A549 (cell line): ENCODE data around the gene EXT2.

ENCODE experiments used
- EP300 ChIP-seq, 2 experiments: fragments of >200 bp; sonication (Bioruptor Twin); formaldehyde crosslinking; IDR thresholded peaks; 2 replicates in 1 of 2; 3 replicates in 1 of 2; pipeline ENCODE4 v1.6.1; 2016 to 2017
- HOXA7 ChIP-seq: fragments of 250-450 bp; sonication (Bioruptor Pico); IDR thresholded peaks from 2 replicates; pipeline ENCODE4 v1.5.0; 2020; ENCODE audit warnings: mild to moderate bottlenecking, moderate library complexity
- NR3C1 ChIP-seq: fragments of >200 bp; sonication (Bioruptor Twin); formaldehyde crosslinking; IDR thresholded peaks from 3 replicates; pipeline ENCODE4 v1.6.1; 2017
- POLR2A ChIP-seq: IDR thresholded peaks from 2 replicates; pipeline ENCODE4 v1.6.1; 2012; ENCODE audit warnings: mild to moderate bottlenecking, low read length
- POLR2AphosphoS2 ChIP-seq: conservative IDR thresholded peaks from 2 replicates; pipeline ENCODE4 v1.6.1; 2012; ENCODE audit warnings: low read length, improper control_type of control experiment, inconsistent platforms
- TFCP2L1 ChIP-seq: fragments of 250-450 bp; sonication (Bioruptor Pico); IDR thresholded peaks from 2 replicates; pipeline ENCODE4 v1.5.0; 2021; ENCODE audit warnings: mild to moderate bottlenecking
- TF ChIP-seq, protein P1 (sequence below): fragments of >200 bp; sonication (Bioruptor Twin); formaldehyde crosslinking; IDR thresholded peaks from 3 replicates; pipeline ENCODE4 v1.5.1; 2016
- TF ChIP-seq, protein P2 (sequence below): fragments of 450-650 bp; IDR thresholded peaks from 2 replicates; pipeline ENCODE4 v1.6.1; 2014; ENCODE audit warnings: antibody characterized with exemption

GRCh38 chr11:44282620-44283019 is 187.1 kb downstream of the EXT2 start:
- TF ChIP-seq POLR2AphosphoS2, result no peak
- no peak for TF ChIP-seq POLR2A
- no peak for TF ChIP-seq HOXA7 (CRISPR knock-in tag)
- TF ChIP-seq, protein P1, sequence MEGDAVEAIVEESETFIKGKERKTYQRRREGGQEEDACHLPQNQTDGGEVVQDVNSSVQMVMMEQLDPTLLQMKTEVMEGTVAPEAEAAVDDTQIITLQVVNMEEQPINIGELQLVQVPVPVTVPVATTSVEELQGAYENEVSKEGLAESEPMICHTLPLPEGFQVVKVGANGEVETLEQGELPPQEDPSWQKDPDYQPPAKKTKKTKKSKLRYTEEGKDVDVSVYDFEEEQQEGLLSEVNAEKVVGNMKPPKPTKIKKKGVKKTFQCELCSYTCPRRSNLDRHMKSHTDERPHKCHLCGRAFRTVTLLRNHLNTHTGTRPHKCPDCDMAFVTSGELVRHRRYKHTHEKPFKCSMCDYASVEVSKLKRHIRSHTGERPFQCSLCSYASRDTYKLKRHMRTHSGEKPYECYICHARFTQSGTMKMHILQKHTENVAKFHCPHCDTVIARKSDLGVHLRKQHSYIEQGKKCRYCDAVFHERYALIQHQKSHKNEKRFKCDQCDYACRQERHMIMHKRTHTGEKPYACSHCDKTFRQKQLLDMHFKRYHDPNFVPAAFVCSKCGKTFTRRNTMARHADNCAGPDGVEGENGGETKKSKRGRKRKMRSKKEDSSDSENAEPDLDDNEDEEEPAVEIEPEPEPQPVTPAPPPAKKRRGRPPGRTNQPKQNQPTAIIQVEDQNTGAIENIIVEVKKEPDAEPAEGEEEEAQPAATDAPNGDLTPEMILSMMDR, result no peak
- TF ChIP-seq NR3C1, result no peak
- TF ChIP-seq, protein P2, sequence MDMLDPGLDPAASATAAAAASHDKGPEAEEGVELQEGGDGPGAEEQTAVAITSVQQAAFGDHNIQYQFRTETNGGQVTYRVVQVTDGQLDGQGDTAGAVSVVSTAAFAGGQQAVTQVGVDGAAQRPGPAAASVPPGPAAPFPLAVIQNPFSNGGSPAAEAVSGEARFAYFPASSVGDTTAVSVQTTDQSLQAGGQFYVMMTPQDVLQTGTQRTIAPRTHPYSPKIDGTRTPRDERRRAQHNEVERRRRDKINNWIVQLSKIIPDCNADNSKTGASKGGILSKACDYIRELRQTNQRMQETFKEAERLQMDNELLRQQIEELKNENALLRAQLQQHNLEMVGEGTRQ, result no peak
- TF ChIP-seq TFCP2L1 (CRISPR knock-in tag), result no peak
- no peak for TF ChIP-seq EP300 (IDR thresholded peaks at IDR 0.05)
